GM21390 (cell line): Measurements from ENCODE around the gene ST6GAL2.

Source experiments
- ATAC-seq: cut with Tn5 transposase; IDR thresholded peaks from one replicate; pipeline ENCODE4 v1.9.1; 2021; ENCODE audit not compliant: unreplicated experiment

Gene ST6GAL2

DNA sequence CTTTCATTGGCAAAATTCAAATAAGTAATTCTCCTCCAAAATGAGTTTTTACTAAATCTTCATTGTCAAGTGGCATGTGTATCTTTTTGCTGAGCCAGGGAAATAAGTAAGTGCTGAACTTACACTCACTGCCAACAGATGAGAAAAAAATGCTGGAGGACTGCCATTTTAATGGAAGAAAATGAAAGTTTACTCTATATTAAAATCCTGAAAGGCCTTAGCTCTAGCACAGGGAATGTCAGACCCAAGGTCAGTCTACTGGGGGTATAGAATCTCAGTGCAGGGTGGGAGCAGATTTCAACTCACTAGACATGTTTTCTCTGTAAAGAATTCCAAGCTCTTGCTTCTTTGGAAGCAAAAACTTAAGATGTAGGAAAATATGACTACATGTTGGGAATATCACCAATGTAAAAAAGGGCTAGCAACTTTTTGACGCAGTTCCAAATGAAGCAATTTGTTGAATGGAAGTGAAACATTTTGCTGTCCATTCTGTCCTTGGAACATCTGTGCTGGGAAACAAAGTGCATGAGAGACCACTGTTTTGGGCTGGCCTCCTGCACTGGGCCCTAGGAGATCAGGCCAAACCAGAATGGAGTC, 127.0 kb downstream of the ST6GAL2 start:
- ATAC-seq = no peak
